DND-41 (cell line): Measurements from ENCODE around the gene DEFB119.

Experiments used
- ATAC-seq: fragments of 200-7000 bp; cut with Tn5 transposase; 3 replicates; pipeline ENCODE4 v1.9.1; 2021; ENCODE audit warnings: low read depth; ENCODE audit not compliant: insufficient read depth
- DNase-seq: peaks from one replicate; pipeline ENCODE4 v3.0.0-alpha.2; 2020
- H2AFZ ChIP-seq: 2 replicates; pipeline ENCODE4 v1.6.0; 2012; ENCODE audit warnings: low read depth, low read length
- H3K27ac ChIP-seq: 2 replicates; pipeline ENCODE4 v1.5.1; 2012; ENCODE audit warnings: low read length, inconsistent platforms
- H3K27me3 ChIP-seq: fragments of 200-600 bp; sonication (generic); 2 replicates; pipeline ENCODE4 v1.6.0; 2012; ENCODE audit warnings: low read length, mild to moderate bottlenecking, inconsistent platforms; ENCODE audit not compliant: insufficient read depth, poor library complexity
- H3K36me3 ChIP-seq: 2 replicates; pipeline ENCODE4 v1.5.1; 2012; ENCODE audit warnings: low read length, inconsistent platforms; ENCODE audit not compliant: insufficient read depth
- H3K4me1 ChIP-seq: 2 replicates; pipeline ENCODE4 v1.5.1; 2012; ENCODE audit warnings: mild to moderate bottlenecking, low read length; ENCODE audit not compliant: insufficient read depth
- H3K4me2 ChIP-seq: 2 replicates; pipeline ENCODE4 v1.6.0; 2012; ENCODE audit warnings: mild to moderate bottlenecking, moderate library complexity, low read length, inconsistent platforms; ENCODE audit not compliant: insufficient read depth
- H3K4me3 ChIP-seq, 2 experiments: fragments of 200-600 bp in 1 of 2; shearing (Covaris generic) in 1 of 2; 2 replicates each; pipeline ENCODE4 v1.5.1; 2012 to 2016; ENCODE audit warnings: inconsistent platforms in 2 of 2, low read length in 2 of 2, mild to moderate bottlenecking in 2 of 2, low read depth in 1 of 2, moderate library complexity in 1 of 2
- H3K79me2 ChIP-seq: 2 replicates; pipeline ENCODE4 v1.6.0; 2012; ENCODE audit warnings: low read length, inconsistent platforms; ENCODE audit not compliant: insufficient read depth
- H3K9ac ChIP-seq: 2 replicates; pipeline ENCODE4 v1.6.0; 2012; ENCODE audit warnings: low read depth, mild to moderate bottlenecking, inconsistent platforms, low read length, moderate library complexity
- H3K9me3 ChIP-seq: 2 replicates; pipeline ENCODE4 v1.5.1; 2012; ENCODE audit warnings: low read length, moderate library complexity, mild to moderate bottlenecking, inconsistent platforms; ENCODE audit not compliant: insufficient read depth, severe bottlenecking
- H4K20me1 ChIP-seq: 2 replicates; pipeline ENCODE4 v1.6.0; 2012; ENCODE audit warnings: low read length; ENCODE audit not compliant: insufficient read depth
- EZH2 ChIP-seq: IDR thresholded peaks from 3 replicates; pipeline ENCODE4 v1.6.1; 2012; ENCODE audit warnings: borderline replicate concordance, low read depth, mild to moderate bottlenecking, moderate library complexity, low read length, inconsistent platforms; ENCODE audit not compliant: severe bottlenecking
- TF ChIP-seq, protein P1 (sequence below): IDR thresholded peaks from 2 replicates; pipeline ENCODE4 v1.5.1; 2012; ENCODE audit warnings: borderline replicate concordance, low read length, moderate library complexity, mild to moderate bottlenecking; ENCODE audit not compliant: poor library complexity, severe bottlenecking; ENCODE audit errors: extremely low read depth

DEFB119 gene

GRCh38 chr20:31425797-31426196 lies 35.4 kb upstream of the DEFB119 start:
- Histone ChIP-seq H3K9ac (no peak overlapping the region), H2AFZ (no peak overlapping the region), H3K9me3 (no peaks in the 10 kb centered on the region), H3K27me3 (no peaks in the 10 kb centered on the region), H3K4me2 (no peak overlapping the region), H3K4me3 (no peak overlapping the region), H3K36me3 (no peaks in the 10 kb centered on the region), H3K4me1 (no peaks in the 10 kb centered on the region), H3K79me2 (no peaks in the 10 kb centered on the region), H4K20me1 (no peaks in the 10 kb centered on the region), H3K27ac (no peak overlapping the region)
- no peak for TF ChIP-seq EZH2
- TF ChIP-seq, protein P1, sequence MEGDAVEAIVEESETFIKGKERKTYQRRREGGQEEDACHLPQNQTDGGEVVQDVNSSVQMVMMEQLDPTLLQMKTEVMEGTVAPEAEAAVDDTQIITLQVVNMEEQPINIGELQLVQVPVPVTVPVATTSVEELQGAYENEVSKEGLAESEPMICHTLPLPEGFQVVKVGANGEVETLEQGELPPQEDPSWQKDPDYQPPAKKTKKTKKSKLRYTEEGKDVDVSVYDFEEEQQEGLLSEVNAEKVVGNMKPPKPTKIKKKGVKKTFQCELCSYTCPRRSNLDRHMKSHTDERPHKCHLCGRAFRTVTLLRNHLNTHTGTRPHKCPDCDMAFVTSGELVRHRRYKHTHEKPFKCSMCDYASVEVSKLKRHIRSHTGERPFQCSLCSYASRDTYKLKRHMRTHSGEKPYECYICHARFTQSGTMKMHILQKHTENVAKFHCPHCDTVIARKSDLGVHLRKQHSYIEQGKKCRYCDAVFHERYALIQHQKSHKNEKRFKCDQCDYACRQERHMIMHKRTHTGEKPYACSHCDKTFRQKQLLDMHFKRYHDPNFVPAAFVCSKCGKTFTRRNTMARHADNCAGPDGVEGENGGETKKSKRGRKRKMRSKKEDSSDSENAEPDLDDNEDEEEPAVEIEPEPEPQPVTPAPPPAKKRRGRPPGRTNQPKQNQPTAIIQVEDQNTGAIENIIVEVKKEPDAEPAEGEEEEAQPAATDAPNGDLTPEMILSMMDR: no peak
- no peak for ATAC-seq
- DNase-seq: no peak

DNA sequence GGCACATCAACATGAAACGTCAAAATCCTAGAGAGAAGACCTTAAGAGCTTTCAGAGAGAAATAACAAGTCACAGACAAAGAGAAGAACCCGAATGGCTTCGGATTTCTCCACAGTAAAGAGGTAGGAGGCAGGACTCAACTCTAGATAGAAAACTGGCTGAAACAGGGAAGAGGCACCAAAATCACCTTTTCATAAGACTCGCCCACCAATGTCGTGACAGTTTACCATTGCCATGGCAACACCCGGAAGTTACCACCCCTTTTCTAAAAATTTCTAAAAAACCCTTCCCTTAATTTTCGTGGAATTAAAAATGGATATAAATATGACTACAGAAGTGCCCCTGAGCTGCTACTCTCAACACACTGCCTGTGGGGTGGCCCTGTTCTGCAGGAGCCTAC lies 27.9 kb upstream of the DEFB119 start:
- no peak overlapping the region for H3K9ac ChIP-seq

DNA sequence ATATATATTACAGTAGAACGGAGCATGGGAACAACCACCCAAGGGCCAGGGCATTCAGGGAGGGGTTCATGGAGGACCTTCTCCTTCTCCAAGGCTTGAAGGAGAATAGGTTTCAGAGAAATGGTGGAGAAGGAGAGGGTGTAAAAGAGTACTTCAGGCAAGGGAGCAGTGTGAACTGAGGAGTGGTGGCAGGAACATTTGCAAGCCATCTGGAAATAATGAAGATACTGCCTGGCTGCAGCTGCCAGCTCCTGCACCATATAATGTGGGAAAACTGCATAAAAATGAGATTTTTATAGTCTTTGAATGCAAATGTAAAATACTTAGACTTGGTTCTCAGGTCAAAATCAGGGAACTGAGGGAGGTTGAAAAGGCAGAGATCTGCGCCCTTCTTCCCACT lies 25.3 kb upstream of the DEFB119 start:
- Histone ChIP-seq H3K9ac (no peak overlapping the region), H3K4me3 (no peak overlapping the region), H3K27me3 (no peaks in the 10 kb centered on the region), H3K36me3 (no peaks in the 10 kb centered on the region), H3K79me2 (no peaks in the 10 kb centered on the region), H3K4me2 (no peak overlapping the region), H3K4me1 (no peaks in the 10 kb centered on the region), H4K20me1 (no peaks in the 10 kb centered on the region), H2AFZ (no peak overlapping the region), H3K27ac (no peak overlapping the region), H3K9me3 (no peaks in the 10 kb centered on the region)
- DNase-seq (no peak), ATAC-seq (no peak)
- no peak for TF ChIP-seq EZH2
- TF ChIP-seq, protein P1: no peak

More for the DNA sequence above, 27.9 kb upstream of the DEFB119 start:
- Histone ChIP-seq H3K36me3 (no peaks in the 10 kb centered on the region), H3K4me2 (no peak overlapping the region), H3K27me3 (no peaks in the 10 kb centered on the region), H3K9me3 (no peaks in the 10 kb centered on the region), H2AFZ (no peak overlapping the region), H3K79me2 (no peaks in the 10 kb centered on the region), H3K27ac (no peak overlapping the region), H3K4me3 (no peak overlapping the region), H3K4me1 (no peaks in the 10 kb centered on the region), H4K20me1 (no peaks in the 10 kb centered on the region)
- no peak for ATAC-seq
- DNase-seq: no peak
- TF ChIP-seq EZH2: no peak
- TF ChIP-seq, protein P1: no peak

DNA sequence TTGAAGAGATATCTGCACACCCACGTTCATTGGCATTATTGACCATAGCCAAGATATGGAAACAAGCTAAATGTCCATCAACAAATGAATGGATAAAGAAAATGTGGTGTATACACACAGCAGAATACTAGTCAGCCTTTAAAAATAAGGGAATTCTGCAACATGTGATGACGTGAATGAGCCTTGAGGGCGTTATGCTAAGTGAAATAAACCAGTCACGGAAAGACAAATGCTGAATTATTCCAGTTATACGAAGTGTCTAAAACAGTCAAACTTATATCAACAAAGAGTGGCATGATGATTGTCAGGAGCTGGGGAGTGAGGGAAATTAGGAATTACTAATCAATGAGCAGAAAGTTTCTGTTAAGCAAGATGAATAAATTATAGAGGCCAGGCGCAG lies 24.0 kb upstream of the DEFB119 start:
- H3K27me3 ChIP-seq: no peaks in the 10 kb centered on the region
- H2AFZ ChIP-seq: no peak overlapping the region
- H3K79me2 ChIP-seq: no peaks in the 10 kb centered on the region
- no peak overlapping the region for H3K27ac ChIP-seq
- H3K4me1 ChIP-seq: no peaks in the 10 kb centered on the region
- H3K4me3 ChIP-seq: no peak overlapping the region
- H3K9me3 ChIP-seq: no peaks in the 10 kb centered on the region
- no peak for TF ChIP-seq EZH2
- TF ChIP-seq, protein P1: no peak
- ATAC-seq (no peak), DNase-seq (no peak)
- no peaks in the 10 kb centered on the region for H3K36me3 ChIP-seq
- H3K4me2 ChIP-seq: no peak overlapping the region
- H3K9ac ChIP-seq: no peak overlapping the region
- H4K20me1 ChIP-seq: no peaks in the 10 kb centered on the region
